HG02588 (cell line): ENCODE data around the gene TTC31.
"Not testable (repeated sequence)": the region's sequence is repeated elsewhere in the genome, so short reads cannot be mapped to it uniquely, and the experiment has no call there.

Source experiments
- ATAC-seq: cut with Tn5 transposase; IDR thresholded peaks from one replicate; pipeline ENCODE4 v1.9.1; 2021; ENCODE audit warnings: mild to moderate bottlenecking, moderate library complexity; ENCODE audit not compliant: unreplicated experiment

The TTC31 gene

DNA sequence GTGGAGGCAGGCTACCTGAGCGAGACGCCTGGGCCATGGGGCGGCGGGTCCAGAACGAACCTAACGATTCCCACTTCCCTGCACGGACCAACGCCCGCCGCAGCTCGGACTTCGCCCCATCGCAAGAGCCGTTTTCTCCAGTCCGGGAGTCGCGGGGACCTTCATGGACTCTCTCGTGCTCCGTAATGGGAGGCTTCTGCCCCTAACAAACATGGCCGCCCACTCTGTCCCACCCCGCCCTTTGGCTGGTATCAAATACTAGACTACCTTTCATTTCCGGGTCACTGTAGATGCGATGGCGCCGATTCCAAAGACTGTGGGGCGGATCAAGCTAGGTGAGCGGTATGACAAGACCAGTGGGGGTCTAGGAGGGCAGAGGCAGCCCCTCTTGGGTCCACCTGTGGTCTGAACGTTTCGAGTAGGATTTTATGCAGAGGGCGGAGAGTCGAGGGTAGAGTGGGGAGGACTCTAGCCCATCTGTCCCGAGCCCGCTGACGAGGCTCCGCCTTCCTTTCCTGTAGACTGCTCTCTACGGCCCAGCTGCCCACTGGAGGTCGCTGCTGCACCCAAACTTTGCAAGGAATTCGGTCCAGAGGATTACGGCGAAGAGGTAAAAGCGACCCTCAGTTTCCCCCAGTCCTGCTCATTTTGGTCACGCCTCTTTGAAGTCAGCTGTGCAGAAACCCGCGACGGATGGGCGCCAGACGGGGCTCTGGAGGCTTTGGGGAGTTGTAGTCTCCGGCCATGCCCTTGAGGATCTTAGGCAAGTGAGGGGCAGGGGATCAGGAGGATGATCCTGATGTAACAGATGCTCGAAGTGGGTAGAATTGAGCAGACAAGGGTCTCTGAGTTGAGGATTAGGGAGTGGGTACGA, at the start of gene TTC31, which contains the start of gene CCDC142:
TSS of gene TTC31 (plus strand) at position 281 of the 874 bp plus-strand sequence. CDS start at position 296, 15 bp downstream.
TSS of gene CCDC142 (minus strand) at position 198 of the 874 bp plus-strand sequence. CDS start at position 37, 161 bp downstream.
- ATAC-seq, result peak; percentile 86

- ATAC-seq, result no peak
These were observed 46.6 kb upstream of the TTC31 start for GRCh38 chr2:74436111-74436805.

GRCh38 chr2:74436848-74437695, 45.8 kb upstream of the TTC31 start:
- ATAC-seq, result no peak

DNA sequence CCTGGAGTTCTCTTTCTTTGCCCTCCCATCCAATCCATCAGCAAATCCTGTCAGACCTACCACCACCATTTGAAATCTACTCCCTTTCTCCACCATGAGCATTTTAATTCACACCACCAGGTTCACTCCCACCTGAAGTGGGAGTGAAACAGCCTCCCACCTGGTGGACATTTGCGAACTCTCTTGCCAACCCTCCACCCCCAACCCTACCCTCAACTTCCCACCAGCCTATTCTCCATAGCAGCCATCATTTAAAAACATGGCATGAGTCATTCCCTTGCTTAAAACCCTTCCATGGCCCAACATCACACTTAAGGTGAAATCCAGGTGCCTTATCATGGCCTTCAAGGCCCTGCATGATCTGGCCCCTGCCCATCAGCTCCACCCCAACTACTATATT, 44.6 kb upstream of the TTC31 start:
- no peak for ATAC-seq

DNA sequence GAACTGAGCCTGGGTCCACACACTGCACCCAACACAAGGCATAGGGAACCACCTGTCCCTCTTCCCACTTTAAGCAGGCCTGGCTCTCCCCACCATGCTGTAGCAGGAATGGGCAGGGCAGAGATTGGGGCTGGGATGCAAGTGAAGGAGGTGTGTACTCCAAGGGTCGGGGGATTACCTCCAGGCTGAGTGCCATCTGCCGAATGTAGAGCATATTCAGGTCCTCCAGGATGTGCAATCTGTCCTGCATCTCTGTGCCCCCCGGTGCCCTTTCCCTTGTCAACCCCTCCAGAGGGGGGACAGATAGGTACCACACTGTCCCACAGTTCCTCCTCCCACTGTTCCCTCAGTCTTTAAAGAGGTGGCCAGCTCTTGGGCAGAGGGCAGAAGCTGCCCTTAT, 43.5 kb upstream of the TTC31 start:
- ATAC-seq, result no peak

DNA sequence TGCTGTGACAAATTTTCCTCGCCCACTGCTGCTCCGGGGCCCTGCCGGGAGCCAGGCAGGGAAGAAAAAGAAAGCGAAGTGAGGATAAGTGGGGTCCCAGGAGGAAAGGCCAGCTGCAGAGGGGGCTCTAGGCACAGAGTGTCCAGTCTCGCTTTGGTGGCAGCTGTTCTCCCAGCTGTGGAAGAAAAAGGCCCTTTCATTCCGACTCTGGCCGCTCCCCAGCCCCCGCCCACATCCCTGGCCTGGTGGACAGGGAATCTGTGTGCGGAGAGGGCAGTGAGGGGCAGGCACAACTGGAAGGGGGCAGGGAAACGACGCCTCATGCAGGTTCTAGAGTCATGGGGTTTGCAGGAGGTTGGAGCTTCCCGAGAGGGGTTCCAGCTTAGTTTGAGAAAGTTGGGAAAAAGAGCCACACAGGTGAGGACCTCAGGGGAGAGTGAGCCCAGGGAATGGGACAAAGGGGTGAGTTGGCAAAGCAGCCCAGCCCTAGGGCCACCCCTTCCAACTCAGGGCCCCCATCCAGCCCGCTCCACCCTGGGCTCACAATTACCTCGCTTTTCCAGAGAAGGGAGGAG, 43.0 kb upstream of the TTC31 start:
- no peak for ATAC-seq

DNA sequence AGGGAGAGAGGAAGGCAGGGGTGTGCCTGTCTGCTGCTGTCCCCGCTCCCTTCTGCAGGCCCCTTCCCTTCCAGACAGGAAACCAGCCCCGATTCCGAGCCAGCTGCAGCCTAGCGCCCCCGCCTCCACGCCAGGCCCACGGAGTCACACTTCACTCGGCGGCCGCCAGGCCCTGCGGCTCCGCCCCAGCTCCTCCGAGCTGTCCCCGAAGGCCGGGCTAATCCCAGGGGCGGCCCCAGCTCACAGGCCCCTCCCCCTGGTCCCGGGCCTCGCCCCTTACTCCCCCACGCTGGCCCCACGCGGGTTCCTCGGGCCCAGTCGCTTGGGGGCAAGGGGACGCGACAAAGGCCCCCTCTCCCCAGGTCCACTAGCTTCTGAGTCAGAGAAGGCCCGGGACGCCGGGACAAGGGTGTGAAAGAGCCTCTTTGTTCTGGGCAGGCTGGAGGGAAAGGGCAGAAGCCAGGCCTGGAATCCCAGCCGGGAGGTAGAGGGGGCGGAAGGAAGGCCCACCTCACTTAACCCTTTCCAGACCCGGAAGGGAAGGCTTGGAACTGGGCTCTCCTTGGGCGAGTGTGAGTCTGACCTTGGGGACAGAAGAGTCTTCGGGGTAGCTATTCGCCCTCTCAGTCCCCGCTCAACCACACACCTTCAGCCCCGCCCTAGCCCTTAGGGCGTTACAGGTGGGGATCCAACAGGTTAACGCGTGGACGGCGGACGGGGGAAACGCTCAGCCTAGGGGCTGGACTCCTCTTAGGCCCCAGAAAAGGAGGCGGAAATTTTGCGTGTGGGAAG, 42.3 kb upstream of the TTC31 start:
- peak; percentile 92 for ATAC-seq

- no peak for ATAC-seq
These were observed 41.7 kb upstream of the TTC31 start for GRCh38 chr2:74441170-74441689.

DNA sequence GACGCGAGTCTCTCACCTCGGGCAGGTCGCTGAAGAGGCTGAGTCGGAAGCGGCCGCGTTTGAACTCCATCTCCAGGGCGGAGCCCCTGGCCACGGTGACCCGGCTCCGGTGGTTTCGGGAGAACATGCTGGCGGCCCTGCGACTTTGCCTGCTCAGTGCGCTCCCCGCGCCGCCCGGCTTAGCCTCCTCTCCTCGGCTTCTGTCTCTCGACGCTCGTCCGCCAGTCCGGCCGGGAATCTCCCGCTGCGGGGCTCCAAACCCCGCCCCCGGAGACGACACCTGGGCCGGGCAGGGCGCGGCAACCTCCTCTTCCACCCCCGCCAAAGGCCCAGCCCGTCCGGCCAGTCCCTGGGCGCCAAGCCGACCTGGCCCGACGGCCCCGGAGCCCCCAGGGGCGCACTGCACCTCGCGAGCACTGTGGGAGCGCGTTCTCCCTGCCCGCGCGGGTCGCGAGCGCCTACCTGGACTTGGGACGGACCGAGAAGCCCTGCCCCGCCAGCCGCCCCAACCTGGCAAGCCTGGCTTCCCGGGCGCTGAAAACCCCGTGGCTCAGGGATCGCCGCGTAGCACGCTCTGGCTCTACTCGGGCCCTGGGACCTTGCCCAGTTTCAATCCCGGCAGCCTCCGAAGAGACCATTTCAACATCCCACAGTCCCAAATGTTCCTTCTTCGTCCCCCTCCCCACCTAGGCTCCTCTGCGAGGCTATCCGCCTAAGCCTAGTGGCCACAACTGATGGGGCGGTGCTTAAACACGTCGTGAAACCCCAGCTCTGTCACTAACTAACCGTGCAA, 41.0 kb upstream of the TTC31 start, which contains the start of gene RTKN:
TSS of gene RTKN (minus strand) at position 248 of the 793 bp plus-strand sequence. CDS start at position 127, 121 bp downstream.
- no peak for ATAC-seq

GRCh38 chr2:74442483-74443297, 40.2 kb upstream of the TTC31 start:
- not testable (repeated sequence) for ATAC-seq

GRCh38 chr2:74444498-74445318, 38.2 kb upstream of the TTC31 start:
- ATAC-seq, result no peak

GRCh38 chr2:74447230-74447999, 35.5 kb upstream of the TTC31 start:
- ATAC-seq, result no peak

DNA sequence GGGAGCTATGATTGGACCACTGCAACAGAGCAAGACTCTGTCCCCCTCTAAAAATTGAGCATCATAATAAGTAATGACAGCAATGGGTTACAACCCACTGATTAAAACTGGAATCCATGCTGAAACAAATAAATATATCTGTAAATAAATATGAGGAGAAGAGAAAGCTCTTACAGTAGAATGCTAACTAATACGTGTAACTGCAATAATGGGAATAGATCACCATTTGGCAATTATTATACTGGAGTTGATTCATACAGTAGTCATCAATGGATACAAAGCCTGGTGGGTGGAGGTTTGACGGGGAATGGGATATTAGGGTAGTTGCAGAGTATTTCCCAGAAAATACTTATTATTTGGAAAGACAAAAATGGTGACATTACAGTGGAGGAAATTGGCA, 34.1 kb upstream of the TTC31 start:
- ATAC-seq, result no peak

DNA sequence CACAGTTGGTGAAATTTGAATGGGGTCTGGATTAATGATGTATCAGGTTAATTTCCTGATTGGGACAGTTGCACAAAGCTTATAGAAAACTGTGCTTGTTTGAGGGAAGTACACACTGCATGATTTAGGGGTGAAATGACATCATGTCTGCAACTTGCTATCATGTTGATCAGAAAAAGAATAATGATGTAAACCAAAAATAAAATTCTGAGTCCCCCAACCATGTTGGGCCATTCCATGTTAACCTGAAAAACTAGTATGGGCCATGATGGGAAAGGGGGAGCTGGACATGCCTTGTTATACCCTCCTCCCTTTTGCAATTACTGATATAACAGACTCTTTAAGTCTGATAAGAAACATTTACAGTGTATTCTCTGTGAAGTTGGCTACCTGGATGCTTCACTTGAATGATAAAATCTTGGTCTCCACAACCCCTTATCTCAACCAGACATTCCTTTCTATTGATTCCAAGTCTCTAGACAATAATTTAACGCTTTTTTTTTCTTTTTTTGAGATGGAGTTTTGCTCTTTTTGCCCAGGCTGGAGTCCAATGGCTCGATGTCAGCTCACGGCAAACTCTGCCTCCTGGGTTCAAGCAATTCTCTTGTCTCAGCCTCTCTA, 32.2 kb upstream of the TTC31 start:
- no peak for ATAC-seq

- ATAC-seq, result peak; percentile 30
These were observed 28.0 kb upstream of the TTC31 start, which contains the start of gene INO80B for GRCh38 chr2:74454654-74455511. Gene INO80B, plus strand, starts transcription at chr2:74455087. Its CDS starts 30 bp downstream, at chr2:74455117.
